HEK293T (cell line): ENCODE results near the gene CSTB.

Experiments
- ARNT ChIP-seq: fragments of 450-650 bp; IDR thresholded peaks from 2 replicates; pipeline ENCODE4 v1.6.1; 2017; ENCODE audit warnings: mild to moderate bottlenecking
- NFRKB ChIP-seq: fragments of 450-650 bp; IDR thresholded peaks from 2 replicates; pipeline ENCODE4 v1.6.1; 2016; ENCODE audit warnings: mild to moderate bottlenecking, moderate library complexity
- TARDBP ChIP-seq: fragments of 450-650 bp; IDR thresholded peaks from 2 replicates; pipeline ENCODE4 v1.6.1; 2016

GRCh38 chr21:43764576-43765495, 11.3 kb downstream of the CSTB start:
- TF ChIP-seq TARDBP (no peak), ARNT (no peak), NFRKB (no peak)
